GM23338 (cell line): ENCODE data around the gene CCDC170. TPM values are rescaled to one million over a fixed set of nuclear protein-coding genes. Genes with fewer than 3 reads are reported as not detected.

ENCODE experiments used
- ATAC-seq: fragments of 200-7000 bp; cut with Tn5 transposase; 3 replicates; pipeline ENCODE4 v1.9.1; 2020
- DNase-seq: peaks from one replicate; pipeline ENCODE4 v3.0.0-alpha.2; 2015; ENCODE audit warnings: low spot score
- H2AFZ ChIP-seq: fragments of 200-600 bp; sonication (generic); 2 replicates; pipeline ENCODE4 v1.8.0; 2016; ENCODE audit warnings: antibody characterized with exemption, mild to moderate bottlenecking, moderate library complexity
- H3F3A ChIP-seq: fragments of 200-600 bp; sonication (generic); replicated peaks from 2 replicates; pipeline ENCODE4 v1.8.0; 2017; ENCODE audit warnings: antibody characterized with exemption, mixed run types, low read depth
- H3K27ac ChIP-seq: fragments of 200-600 bp; sonication (generic); 2 replicates; pipeline ENCODE4 v1.6.1; 2016; ENCODE audit warnings: low read depth
- H3K27me3 ChIP-seq: fragments of 200-600 bp; sonication (generic); 2 replicates; pipeline ENCODE4 v1.8.0; 2016; ENCODE audit warnings: mild to moderate bottlenecking, mixed run types, moderate library complexity; ENCODE audit not compliant: insufficient read depth
- H3K36me3 ChIP-seq: fragments of 200-600 bp; sonication (generic); 2 replicates; pipeline ENCODE4 v1.8.0; 2016; ENCODE audit warnings: mild to moderate bottlenecking; ENCODE audit not compliant: insufficient read depth
- H3K4me1 ChIP-seq: fragments of 200-600 bp; sonication (generic); 2 replicates; pipeline ENCODE4 v1.8.0; 2016; ENCODE audit warnings: mild to moderate bottlenecking, moderate library complexity; ENCODE audit not compliant: insufficient read depth
- H3K4me2 ChIP-seq: fragments of 200-600 bp; sonication (generic); 2 replicates; pipeline ENCODE4 v1.7.1; 2017; ENCODE audit warnings: mixed run types
- H3K4me3 ChIP-seq: fragments of 200-600 bp; sonication (generic); 2 replicates; pipeline ENCODE4 v1.6.1; 2016; ENCODE audit warnings: mixed run types
- H3K79me2 ChIP-seq: fragments of 200-600 bp; sonication (generic); replicated peaks from 2 replicates; pipeline ENCODE4 v1.8.0; 2017; ENCODE audit warnings: mild to moderate bottlenecking; ENCODE audit not compliant: insufficient read depth
- H3K9me2 ChIP-seq: fragments of 200-600 bp; sonication (generic); 2 replicates; pipeline ENCODE4 v1.8.0; 2017; ENCODE audit not compliant: insufficient read depth
- H4K20me1 ChIP-seq: fragments of 200-600 bp; sonication (generic); replicated peaks from 2 replicates; pipeline ENCODE4 v1.8.0; 2017; ENCODE audit warnings: mild to moderate bottlenecking; ENCODE audit not compliant: insufficient read depth
- H3K27ac Mint-ChIP-seq: 2 replicates; pipeline ENCODE4 v1.8.0; 2020; ENCODE audit warnings: inconsistent platforms, mild to moderate bottlenecking, moderate library complexity, mixed read lengths
- H3K27me3 Mint-ChIP-seq: 3 replicates; pipeline ENCODE4 v1.8.0; 2022; ENCODE audit warnings: low read depth, mild to moderate bottlenecking, moderate library complexity, mixed read lengths, inconsistent platforms; ENCODE audit not compliant: insufficient read depth, poor library complexity
- H3K36me3 Mint-ChIP-seq: 3 replicates; pipeline ENCODE4 v1.8.0; 2021; ENCODE audit warnings: low read depth, mild to moderate bottlenecking, inconsistent platforms, moderate library complexity, mixed read lengths
- H3K4me1 Mint-ChIP-seq: 3 replicates; pipeline ENCODE4 v1.8.0; 2020; ENCODE audit warnings: mild to moderate bottlenecking, inconsistent platforms, mixed read lengths
- H3K4me3 Mint-ChIP-seq: 3 replicates; pipeline ENCODE4 v1.8.0; 2021; ENCODE audit warnings: moderate library complexity, mild to moderate bottlenecking, inconsistent platforms, mixed read lengths
- H3K9me3 Mint-ChIP-seq: 3 replicates; pipeline ENCODE4 v1.8.0; 2020; ENCODE audit warnings: moderate library complexity, mild to moderate bottlenecking, inconsistent platforms, mixed read lengths
- CREB1 ChIP-seq: fragments of 250-450 bp; sonication (Bioruptor Pico); IDR thresholded peaks from 2 replicates; pipeline ENCODE4 v1.5.0; 2020; ENCODE audit warnings: low read depth, mild to moderate bottlenecking, moderate library complexity
- CTCF ChIP-seq, 2 experiments: fragments of 200-600 bp in 1 of 2; sonication (generic) in 1 of 2; conservative IDR thresholded peaks; 2 replicates each; pipeline versions ENCODE4 v1.5.1 to v1.6.1; 2016 to 2017; ENCODE audit warnings: antibody characterized with exemption in 2 of 2, low read depth in 2 of 2, mild to moderate bottlenecking in 2 of 2, moderate library complexity in 1 of 2
- ETS1 ChIP-seq: IDR thresholded peaks from 2 replicates; pipeline ENCODE4 v1.6.1; 2016; ENCODE audit warnings: antibody characterized with exemption
- EZH2 ChIP-seq: fragments of 200-600 bp; sonication (generic); IDR thresholded peaks from one replicate; pipeline ENCODE4 v1.8.0; 2017; ENCODE audit warnings: antibody characterized with exemption, mild to moderate bottlenecking, low read depth; ENCODE audit not compliant: unreplicated experiment
- JUNB ChIP-seq: IDR thresholded peaks from one replicate; pipeline ENCODE4 v1.6.1; 2016; ENCODE audit warnings: antibody characterized with exemption; ENCODE audit not compliant: unreplicated experiment
- POLR2AphosphoS5 ChIP-seq: IDR thresholded peaks from 2 replicates; pipeline ENCODE4 v1.6.1; 2016; ENCODE audit warnings: antibody characterized with exemption, low read depth
- REST ChIP-seq: IDR thresholded peaks from one replicate; pipeline ENCODE4 v1.6.1; 2018; ENCODE audit warnings: antibody characterized with exemption; ENCODE audit not compliant: unreplicated experiment
- ZNF331 ChIP-seq: fragments of 250-450 bp; sonication (Bioruptor Pico); IDR thresholded peaks from 2 replicates; pipeline ENCODE4 v1.5.0; 2020; ENCODE audit warnings: low read depth, mild to moderate bottlenecking, moderate library complexity
- polyA plus RNA-seq: library from polyadenylated mRNA; unstranded; fragments of >200 nt; fragmentation: Nextera tagmentation; extraction: Ambion mirVana; gene quantifications from 2 replicates; pipeline ENCODE4 v1.2.1, GENCODE V29; 2016
- total RNA-seq: library from RNA; depleted of rRNA; stranded (reverse); fragments of >200 nt; shearing (Covaris generic); gene quantifications from 2 replicates; pipeline ENCODE4 v1.2.3, GENCODE V29; 2014

Gene CCDC170
- total and polyA plus RNA-seq, 2 experiments from 2014 or later: 0.18 TPM; not detected in 1

GRCh38 chr6:151494235-151494935 lies 568 bp downstream of the CCDC170 start:
- Mint-ChIP-seq H3K4me3 (peak overlapping the region; percentile 75), H3K9me3 (no peaks in the 10 kb centered on the region), H3K36me3 (no peaks in the 10 kb centered on the region), H3K4me1 (peaks cover 7% of the 10 kb centered on the region), H3K27ac (no peak overlapping the region), H3K27me3 (peaks cover 29% of the 10 kb centered on the region)
- Histone ChIP-seq H3K4me2 (peak overlapping the region; percentile 99), H3K27ac (no peak overlapping the region), H3K36me3 (no peaks in the 10 kb centered on the region), H3K27me3 (peaks cover 49% of the 10 kb centered on the region), H4K20me1 (no peaks in the 10 kb centered on the region; the same call in 1 of the 2 replicates), H2AFZ (peak overlapping the region; percentile 99), H3K9me2 (no peaks in the 10 kb centered on the region), H3F3A (no peaks in the 10 kb centered on the region), H3K79me2 (no peaks in the 10 kb centered on the region), H3K4me1 (peaks cover 9% of the 10 kb centered on the region), H3K4me3 (peak overlapping the region; percentile 88)
- TF ChIP-seq ETS1: no peak
- TF ChIP-seq EZH2: peak; percentile 32
- peak; percentile 65 for ATAC-seq
- peak; percentile 57 for DNase-seq

- no peaks in the 10 kb centered on the region for H3K79me2 ChIP-seq
- H3K27ac ChIP-seq: no peak overlapping the region
- Mint-ChIP-seq H3K27me3 (peaks cover 29% of the 10 kb centered on the region), H3K4me3 (peak overlapping the region; percentile 75), H3K36me3 (no peaks in the 10 kb centered on the region), H3K9me3 (no peaks in the 10 kb centered on the region), H3K4me1 (peaks cover 7% of the 10 kb centered on the region), H3K27ac (no peak overlapping the region)
- H4K20me1 ChIP-seq: no peaks in the 10 kb centered on the region; the same call in 1 of the 2 replicates
- H3K4me1 ChIP-seq: peaks cover 9% of the 10 kb centered on the region
- H3K4me3 ChIP-seq: peak overlapping the region; percentile 88
- no peaks in the 10 kb centered on the region for H3K9me2 ChIP-seq
- DNase-seq (no peak), ATAC-seq (no peak)
- peak overlapping the region; percentile 99 for H3K4me2 ChIP-seq
- no peaks in the 10 kb centered on the region for H3F3A ChIP-seq
- H2AFZ ChIP-seq: peak overlapping the region; percentile 99
- TF ChIP-seq CTCF (conservative IDR thresholded peaks at IDR 0.05; ENCODE audit: low read depth in 2 of 2): no peak
- TF ChIP-seq ETS1: no peak
- TF ChIP-seq JUNB: no peak
- TF ChIP-seq CREB1: no peak
- no peak for TF ChIP-seq POLR2AphosphoS5
- TF ChIP-seq ZNF331 (CRISPR knock-in tag): no peak
- TF ChIP-seq REST: no peak
- H3K36me3 ChIP-seq: no peaks in the 10 kb centered on the region
- H3K27me3 ChIP-seq: peaks cover 49% of the 10 kb centered on the region
Observed at GRCh38 chr6:151494936-151495320, 1.1 kb downstream of the CCDC170 start.
